Breast epithelium (tissue), 3 donors: ENCODE measurements around the gene OR6B1.

Experiments used
- CTCF ChIP-seq, 3 donors: fragments of 450-650 bp; IDR thresholded peaks; one replicate each; pipeline ENCODE4 v1.5.1; 2016 to 2017; ENCODE audit warnings: antibody characterized with exemption in 3 of 3, mild to moderate bottlenecking in 3 of 3, moderate library complexity in 3 of 3
- POLR2A ChIP-seq: fragments of 450-650 bp; IDR thresholded peaks from one replicate; pipeline ENCODE4 v1.6.1; 2016; ENCODE audit warnings: antibody characterized with exemption, mild to moderate bottlenecking, moderate library complexity
- POLR2AphosphoS5 ChIP-seq, 3 donors: sonication (generic); formaldehyde crosslinking; IDR thresholded peaks; one replicate each; pipeline ENCODE4 v1.6.1; 2017; ENCODE audit warnings: antibody characterized with exemption in 3 of 3

DNA sequence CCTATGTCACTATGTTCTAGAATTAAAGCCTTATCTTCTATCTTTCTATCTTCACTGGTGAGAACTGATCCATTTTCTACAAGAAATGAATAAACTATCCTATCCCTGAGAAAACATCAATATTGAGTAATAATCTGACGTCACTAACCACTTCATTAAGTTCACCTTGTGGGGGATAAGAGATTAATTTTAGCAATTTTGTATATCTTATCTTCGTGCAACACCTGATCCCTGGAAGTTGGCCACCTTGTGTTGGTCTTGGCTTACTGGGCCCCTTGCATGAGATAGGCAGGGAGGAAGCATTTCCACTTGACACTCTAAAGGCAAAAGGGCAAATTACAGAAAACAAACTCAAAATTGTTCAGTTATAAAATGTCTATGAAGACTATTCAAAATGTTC is 20.1 kb upstream of the OR6B1 start:
- TF ChIP-seq CTCF (IDR thresholded peaks at IDR 0.05) (no peak), POLR2A (no peak), POLR2AphosphoS5 (IDR thresholded peaks at IDR 0.05) (no peak)
